ENCODE data around the gene JOSD1. TPM values are rescaled to one million over a fixed set of nuclear protein-coding genes. Genes with fewer than 3 reads are reported as not detected.
A peak's percentile ranks its signal among the peaks of the same experiment; 100 is the strongest.

Gene JOSD1
- total RNA-seq, 2 donors from 2014 or later = 21.2 to 26.7 TPM

DNA sequence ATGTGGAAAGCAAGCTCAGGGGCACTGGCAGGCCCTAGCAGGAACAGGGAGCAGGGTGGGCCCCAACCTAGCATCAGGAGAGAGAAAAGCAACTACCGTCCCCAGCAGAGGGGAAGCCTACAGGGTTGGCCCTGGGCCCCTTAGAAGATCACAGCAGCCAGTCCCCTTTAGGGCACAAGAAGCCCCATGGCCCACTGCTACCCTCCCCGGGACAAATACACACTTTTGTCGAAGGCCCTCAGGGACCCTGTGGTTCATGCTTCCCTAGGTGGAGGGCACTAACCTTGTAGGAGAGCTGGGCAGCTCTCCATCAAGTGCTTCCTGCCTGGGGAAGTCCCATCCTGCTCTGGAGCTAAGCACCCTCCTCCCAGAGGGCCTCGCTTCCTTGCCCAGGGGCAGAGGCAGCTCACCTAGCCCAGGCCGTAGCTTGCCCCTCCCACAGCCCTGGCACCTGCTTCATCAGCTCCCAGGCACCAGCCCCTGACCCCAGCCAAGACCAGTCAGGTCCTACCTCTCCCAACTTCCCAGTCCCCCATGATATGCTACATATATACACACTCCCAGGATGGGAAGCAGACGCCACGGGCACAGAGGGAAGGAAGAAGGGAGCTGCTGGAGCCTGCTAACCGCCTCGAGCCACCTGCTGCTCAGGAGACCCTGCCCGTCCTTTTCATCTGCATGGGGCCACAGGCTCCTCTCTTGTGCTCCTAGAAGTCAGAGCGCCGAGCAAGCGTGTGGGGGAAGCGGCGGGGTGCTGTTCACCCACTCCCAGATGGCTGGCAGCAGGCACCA, 34.9 kb upstream of the JOSD1 start:
- Histone ChIP-seq H3K4me3 (ENCODE audit: low read length) (no peak overlapping the region), H3K9me3 (ENCODE audit: control insufficient read depth, low read length) (no peaks in the 10 kb centered on the region), H3K27me3 (ENCODE audit: control insufficient read depth, insufficient read depth, low read length, poor library complexity, severe bottlenecking) (no peaks in the 10 kb centered on the region), H3K9ac (ENCODE audit: extremely low read depth, low read length, poor library complexity, severe bottlenecking) (no peak overlapping the region), H3K27ac (ENCODE audit: low read depth, low read length) (no peak overlapping the region), H3K36me3 (ENCODE audit: control insufficient read depth, insufficient read depth, low read length) (peaks cover 85% of the 10 kb centered on the region), H3K4me1 (ENCODE audit: control insufficient read depth, insufficient read depth, low read length) (no peaks in the 10 kb centered on the region)
- H3K9me3 Mint-ChIP-seq = no peaks in the 10 kb centered on the region
- H3K4me1 Mint-ChIP-seq = no peaks in the 10 kb centered on the region
- H3K36me3 Mint-ChIP-seq (ENCODE audit: low read depth) = peaks cover 41% of the 10 kb centered on the region
- no peaks in the 10 kb centered on the region for H3K27me3 Mint-ChIP-seq (ENCODE audit: insufficient read depth)
- 92 to 93% methylated on average over 10 to 15 of the region's 15 CpGs for WGBS, 2 experiments (ENCODE audit: insufficient coverage in 1 of 2, insufficient read length in 1 of 2)
- H3K27ac Mint-ChIP-seq = no peak overlapping the region
- DNase-seq = no peak
- H3K4me3 Mint-ChIP-seq = no peak overlapping the region
- TF ChIP-seq CTCF (conservative IDR thresholded peaks at IDR 0.05) = no peak

DNA sequence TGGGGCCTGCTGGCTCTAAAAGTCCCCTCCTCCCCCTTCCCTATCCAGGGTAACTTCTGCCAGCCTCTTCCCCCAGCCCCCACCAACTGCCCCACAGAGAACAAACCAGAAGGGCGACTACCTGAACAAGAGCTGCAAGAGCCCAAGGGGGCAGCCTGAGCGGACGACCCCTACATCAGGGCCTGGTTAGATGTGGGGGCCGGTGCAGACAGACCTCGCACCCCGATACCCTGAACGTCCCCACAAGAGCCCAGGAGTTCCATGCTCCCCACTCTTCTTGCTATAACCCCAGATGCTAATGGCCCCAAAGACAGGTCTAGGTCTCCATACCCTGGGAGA, 34.4 kb upstream of the JOSD1 start:
- peaks cover 82% of the 10 kb centered on the region for H3K36me3 ChIP-seq (ENCODE audit: control insufficient read depth, insufficient read depth, low read length)
- no peaks in the 10 kb centered on the region for H3K27me3 Mint-ChIP-seq (ENCODE audit: insufficient read depth)
- H3K9me3 ChIP-seq (ENCODE audit: control insufficient read depth, low read length) = no peaks in the 10 kb centered on the region
- TF ChIP-seq CTCF (conservative IDR thresholded peaks at IDR 0.05) = no peak
- H3K4me3 Mint-ChIP-seq = no peak overlapping the region
- 91 to 100% methylated on average over 3 to 7 of the region's 7 CpGs for WGBS, 2 experiments (ENCODE audit: insufficient coverage in 1 of 2, insufficient read length in 1 of 2)
- no peak overlapping the region for H3K27ac Mint-ChIP-seq
- no peaks in the 10 kb centered on the region for H3K27me3 ChIP-seq (ENCODE audit: control insufficient read depth, insufficient read depth, low read length, poor library complexity, severe bottlenecking)
- no peak for DNase-seq
- no peak overlapping the region for H3K27ac ChIP-seq (ENCODE audit: low read depth, low read length)
- H3K9me3 Mint-ChIP-seq = no peaks in the 10 kb centered on the region
- H3K4me1 ChIP-seq (ENCODE audit: control insufficient read depth, insufficient read depth, low read length) = no peaks in the 10 kb centered on the region
- H3K9ac ChIP-seq (ENCODE audit: extremely low read depth, low read length, poor library complexity, severe bottlenecking) = no peak overlapping the region
- peaks cover 42% of the 10 kb centered on the region for H3K36me3 Mint-ChIP-seq (ENCODE audit: low read depth)
- H3K4me3 ChIP-seq (ENCODE audit: low read length) = no peak overlapping the region
- H3K4me1 Mint-ChIP-seq = no peaks in the 10 kb centered on the region

DNA sequence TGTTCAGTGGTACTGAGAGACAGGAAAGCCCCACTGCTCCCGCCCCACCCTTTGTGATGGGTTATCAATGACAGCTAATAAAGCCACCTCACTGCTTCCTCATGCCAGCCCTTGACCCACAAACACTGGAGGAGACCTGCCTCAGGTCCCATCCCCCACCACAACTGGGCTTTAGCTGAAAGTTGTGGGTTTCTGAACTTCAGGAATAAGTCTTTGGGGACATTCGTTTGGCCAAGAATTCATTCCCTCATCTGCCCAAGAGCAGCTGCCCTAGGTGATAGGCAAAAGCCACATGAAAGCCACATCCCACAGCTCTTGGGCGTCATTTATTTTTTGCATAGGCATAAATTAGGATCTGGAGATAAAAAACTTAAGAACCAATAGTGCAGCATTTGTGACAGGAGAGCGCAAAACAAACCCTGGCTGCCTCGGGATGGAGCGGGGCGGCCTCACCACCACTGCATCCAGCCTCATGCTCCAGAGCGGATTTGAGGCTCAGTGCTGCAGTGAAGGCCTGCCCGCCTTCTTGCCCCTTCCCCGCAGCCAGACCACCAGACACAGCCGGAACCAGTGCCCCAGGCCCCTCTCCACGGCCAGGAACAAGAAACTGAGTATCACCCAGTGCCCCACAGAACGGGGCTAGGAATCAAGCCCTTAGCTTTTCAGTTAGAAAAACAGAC, 33.8 kb upstream of the JOSD1 start:
- H3K4me1 ChIP-seq (ENCODE audit: control insufficient read depth, insufficient read depth, low read length) = no peaks in the 10 kb centered on the region
- DNase-seq = no peak
- Mint-ChIP-seq H3K4me1 (no peaks in the 10 kb centered on the region), H3K4me3 (no peak overlapping the region), H3K27me3 (ENCODE audit: insufficient read depth) (no peaks in the 10 kb centered on the region), H3K9me3 (no peaks in the 10 kb centered on the region), H3K36me3 (ENCODE audit: low read depth) (peaks cover 37% of the 10 kb centered on the region), H3K27ac (no peak overlapping the region)
- no peak overlapping the region for H3K4me3 ChIP-seq (ENCODE audit: low read length)
- H3K36me3 ChIP-seq (ENCODE audit: control insufficient read depth, insufficient read depth, low read length) = peaks cover 82% of the 10 kb centered on the region
- WGBS, 2 experiments (ENCODE audit: insufficient coverage in 1 of 2, insufficient read length in 1 of 2) = 91 to 92% methylated on average over 12 to 13 of the region's 13 CpGs
- H3K9me3 ChIP-seq (ENCODE audit: control insufficient read depth, low read length) = no peaks in the 10 kb centered on the region
- peak overlapping the region; percentile 36 for H3K27ac ChIP-seq (ENCODE audit: low read depth, low read length)
- no peak for TF ChIP-seq CTCF (conservative IDR thresholded peaks at IDR 0.05)
- no peaks in the 10 kb centered on the region for H3K27me3 ChIP-seq (ENCODE audit: control insufficient read depth, insufficient read depth, low read length, poor library complexity, severe bottlenecking)
- H3K9ac ChIP-seq (ENCODE audit: extremely low read depth, low read length, poor library complexity, severe bottlenecking) = no peak overlapping the region

All from endodermal cell (in vitro differentiated cells).